ENCODE results near the gene SLC2A13. TPM values are rescaled to one million over a fixed set of nuclear protein-coding genes. Genes with fewer than 3 reads are reported as not detected.

Gene SLC2A13
- total RNA-seq, 4 donors from 2014 or later, result 9.1 to 63.4 (median 33.1) TPM

GRCh38 chr12:39805651-39806050 is 300.2 kb downstream of the SLC2A13 start:
- DNase-seq, result no peak
- Histone ChIP-seq H3K27me3 (no peaks in the 10 kb centered on the region), H3K9me3 (no peaks in the 10 kb centered on the region), H3K4me1 (no peaks in the 10 kb centered on the region), H3K36me3 (no peaks in the 10 kb centered on the region), H3K27ac (no peak overlapping the region), H3K4me3 (no peak overlapping the region)
- TF ChIP-seq CTCF (IDR thresholded peaks at IDR 0.05) (no peak), POLR2A (IDR thresholded peaks at IDR 0.05) (no peak)

GRCh38 chr12:39804898-39805297 is 301.0 kb downstream of the SLC2A13 start:
- TF ChIP-seq POLR2A (IDR thresholded peaks at IDR 0.05) (no peak), CTCF (IDR thresholded peaks at IDR 0.05) (no peak)
- no peak overlapping the region for H3K4me3 ChIP-seq
- no peaks in the 10 kb centered on the region for H3K36me3 ChIP-seq
- H3K27me3 ChIP-seq, result no peaks in the 10 kb centered on the region
- no peak for DNase-seq
- no peaks in the 10 kb centered on the region for H3K4me1 ChIP-seq
- no peaks in the 10 kb centered on the region for H3K9me3 ChIP-seq
- no peak overlapping the region for H3K27ac ChIP-seq

DNA sequence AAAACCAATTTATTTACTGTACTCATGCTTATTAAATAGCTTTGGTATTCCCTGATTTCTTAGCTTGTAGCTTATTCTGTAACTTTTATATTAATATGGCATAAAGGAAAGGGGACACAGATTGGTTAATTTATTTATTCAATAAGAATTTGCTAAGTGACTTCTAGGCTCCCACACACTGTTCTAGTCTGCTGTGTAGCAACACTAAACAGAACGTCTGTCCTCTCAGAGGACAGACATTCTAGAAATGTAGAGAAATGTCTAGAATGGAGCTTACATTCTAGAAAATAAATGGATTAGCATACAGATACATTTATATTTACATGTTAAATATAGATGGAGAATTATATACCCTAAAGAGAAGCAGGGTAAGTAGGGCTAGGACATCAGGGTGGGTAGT is 301.4 kb downstream of the SLC2A13 start:
- no peak for TF ChIP-seq CTCF (IDR thresholded peaks at IDR 0.05)
- no peak for TF ChIP-seq POLR2A (IDR thresholded peaks at IDR 0.05)
- H3K4me1 ChIP-seq, result no peaks in the 10 kb centered on the region
- H3K4me3 ChIP-seq, result no peak overlapping the region
- H3K27me3 ChIP-seq, result no peaks in the 10 kb centered on the region
- no peaks in the 10 kb centered on the region for H3K36me3 ChIP-seq
- H3K9me3 ChIP-seq, result no peaks in the 10 kb centered on the region
- DNase-seq, result no peak
- no peak overlapping the region for H3K27ac ChIP-seq

DNA sequence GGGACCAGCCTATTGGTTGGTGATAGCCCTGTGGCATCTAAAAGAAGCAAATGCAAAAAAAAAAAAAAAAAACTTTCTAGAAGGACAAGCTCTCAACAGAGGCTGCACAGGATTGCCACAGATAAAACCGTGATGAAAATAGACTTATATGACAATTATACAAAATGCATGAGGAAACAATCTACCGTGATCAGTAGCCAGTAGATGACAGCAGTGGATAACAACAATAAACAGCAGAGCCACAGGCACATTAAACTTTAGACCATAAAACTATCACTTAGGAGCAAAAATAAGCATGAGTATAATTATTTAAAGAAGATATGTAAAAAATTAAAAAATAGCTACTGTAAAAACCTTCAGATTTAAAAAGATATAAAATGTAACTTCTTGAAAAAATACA is 302.7 kb downstream of the SLC2A13 start:
- Histone ChIP-seq H3K4me3 (no peak overlapping the region), H3K27ac (no peak overlapping the region), H3K4me1 (no peaks in the 10 kb centered on the region), H3K9me3 (no peaks in the 10 kb centered on the region), H3K27me3 (no peaks in the 10 kb centered on the region), H3K36me3 (no peaks in the 10 kb centered on the region)
- no peak for TF ChIP-seq POLR2A (IDR thresholded peaks at IDR 0.05)
- TF ChIP-seq CTCF (IDR thresholded peaks at IDR 0.05), result peak in 1 of 6 experiments; percentile 9
- no peak for DNase-seq

GRCh38 chr12:39798977-39799376 is 306.9 kb downstream of the SLC2A13 start:
- TF ChIP-seq POLR2A (IDR thresholded peaks at IDR 0.05), result no peak
- Histone ChIP-seq H3K4me3 (no peak overlapping the region), H3K36me3 (no peaks in the 10 kb centered on the region), H3K4me1 (no peaks in the 10 kb centered on the region), H3K9me3 (no peaks in the 10 kb centered on the region), H3K27me3 (no peaks in the 10 kb centered on the region), H3K27ac (no peak overlapping the region)
- DNase-seq, result no peak

GRCh38 chr12:39798429-39798828 is 307.5 kb downstream of the SLC2A13 start:
- no peak overlapping the region for H3K27ac ChIP-seq
- TF ChIP-seq POLR2A (IDR thresholded peaks at IDR 0.05) (no peak), CTCF (IDR thresholded peaks at IDR 0.05) (no peak)
- DNase-seq, result no peak
- no peaks in the 10 kb centered on the region for H3K27me3 ChIP-seq
- no peaks in the 10 kb centered on the region for H3K36me3 ChIP-seq
- no peaks in the 10 kb centered on the region for H3K9me3 ChIP-seq
- H3K4me1 ChIP-seq, result no peaks in the 10 kb centered on the region
- H3K4me3 ChIP-seq, result no peak overlapping the region
